Suprapubic skin (tissue), 4 donors: Measurements from ENCODE around the gene NPW.

Experiments
- EP300 ChIP-seq: sonication (generic); formaldehyde crosslinking; IDR thresholded peaks from one replicate; pipeline ENCODE4 v1.6.1; 2017; ENCODE audit warnings: antibody characterized with exemption
- POLR2A ChIP-seq, 2 donors: fragments of 450-650 bp; IDR thresholded peaks; one replicate each; pipeline ENCODE4 v1.6.1; 2017; ENCODE audit warnings: antibody characterized with exemption in 2 of 2, mild to moderate bottlenecking in 2 of 2, moderate library complexity in 2 of 2
- POLR2AphosphoS5 ChIP-seq, 3 donors: sonication (generic); formaldehyde crosslinking; IDR thresholded peaks; one replicate each; pipeline ENCODE4 v1.6.1; 2017; ENCODE audit warnings: antibody characterized with exemption in 3 of 3
- TF ChIP-seq, protein P1 (sequence below), 2 donors: fragments of 200-600 bp in 1 of 2; fragments of 450-650 bp in 1 of 2; sonication (generic) in 1 of 2; IDR thresholded peaks; one replicate each; pipeline ENCODE4 v1.5.1; 2016 to 2019; ENCODE audit warnings: antibody characterized with exemption in 2 of 2, mild to moderate bottlenecking in 1 of 2, moderate library complexity in 1 of 2

DNA sequence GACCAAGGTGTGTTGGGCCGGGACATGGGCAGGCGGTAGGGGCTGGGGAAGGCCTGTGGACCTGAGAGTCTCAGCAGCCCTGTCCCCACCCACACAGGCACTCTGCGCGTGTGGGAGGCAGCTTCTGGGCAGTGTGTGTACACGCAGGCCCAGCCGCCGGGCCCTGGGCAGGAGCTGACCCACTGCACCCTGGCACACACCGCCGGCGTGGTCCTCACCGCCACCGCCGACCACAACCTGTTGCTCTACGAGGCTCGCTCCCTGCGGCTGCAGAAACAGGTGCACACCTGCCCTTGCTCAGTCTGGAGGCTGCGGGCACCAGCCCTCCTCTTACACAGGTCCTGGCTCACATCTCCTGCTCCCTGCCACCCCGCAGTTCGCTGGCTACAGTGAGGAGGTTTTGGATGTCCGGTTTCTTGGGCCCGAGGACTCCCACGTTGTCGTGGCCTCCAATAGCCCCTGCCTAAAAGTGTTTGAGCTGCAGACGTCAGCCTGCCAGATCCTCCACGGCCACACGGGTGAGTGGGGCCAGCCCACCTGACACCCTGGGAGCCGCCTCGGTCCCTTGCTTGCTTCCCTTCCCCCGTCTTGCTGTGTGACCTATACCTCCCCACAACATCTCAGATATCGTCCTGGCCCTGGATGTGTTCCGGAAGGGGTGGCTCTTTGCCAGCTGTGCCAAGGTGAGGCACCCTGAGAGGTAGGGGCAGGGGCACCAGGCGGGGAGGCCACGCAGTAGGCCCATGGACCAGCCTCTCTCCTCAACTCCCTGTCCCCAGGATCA, 44.0 kb upstream of the NPW start:
- TF ChIP-seq POLR2A (IDR thresholded peaks at IDR 0.05) (no peak), POLR2AphosphoS5 (IDR thresholded peaks at IDR 0.05) (no peak), EP300 (no peak)
- TF ChIP-seq, protein P1, sequence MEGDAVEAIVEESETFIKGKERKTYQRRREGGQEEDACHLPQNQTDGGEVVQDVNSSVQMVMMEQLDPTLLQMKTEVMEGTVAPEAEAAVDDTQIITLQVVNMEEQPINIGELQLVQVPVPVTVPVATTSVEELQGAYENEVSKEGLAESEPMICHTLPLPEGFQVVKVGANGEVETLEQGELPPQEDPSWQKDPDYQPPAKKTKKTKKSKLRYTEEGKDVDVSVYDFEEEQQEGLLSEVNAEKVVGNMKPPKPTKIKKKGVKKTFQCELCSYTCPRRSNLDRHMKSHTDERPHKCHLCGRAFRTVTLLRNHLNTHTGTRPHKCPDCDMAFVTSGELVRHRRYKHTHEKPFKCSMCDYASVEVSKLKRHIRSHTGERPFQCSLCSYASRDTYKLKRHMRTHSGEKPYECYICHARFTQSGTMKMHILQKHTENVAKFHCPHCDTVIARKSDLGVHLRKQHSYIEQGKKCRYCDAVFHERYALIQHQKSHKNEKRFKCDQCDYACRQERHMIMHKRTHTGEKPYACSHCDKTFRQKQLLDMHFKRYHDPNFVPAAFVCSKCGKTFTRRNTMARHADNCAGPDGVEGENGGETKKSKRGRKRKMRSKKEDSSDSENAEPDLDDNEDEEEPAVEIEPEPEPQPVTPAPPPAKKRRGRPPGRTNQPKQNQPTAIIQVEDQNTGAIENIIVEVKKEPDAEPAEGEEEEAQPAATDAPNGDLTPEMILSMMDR (IDR thresholded peaks at IDR 0.05) = no peak
